HG02610 (cell line): ENCODE data around the gene SLTM.
A peak's percentile ranks its signal among the peaks of the same experiment; 100 is the strongest.
"Not testable (repeated sequence)": the region's sequence is repeated elsewhere in the genome, so short reads cannot be mapped to it uniquely, and the experiment has no call there.

ENCODE experiments used
- ATAC-seq: cut with Tn5 transposase; IDR thresholded peaks from one replicate; pipeline ENCODE4 v1.9.1; 2021; ENCODE audit warnings: mild to moderate bottlenecking, moderate library complexity; ENCODE audit not compliant: unreplicated experiment

SLTM gene

DNA sequence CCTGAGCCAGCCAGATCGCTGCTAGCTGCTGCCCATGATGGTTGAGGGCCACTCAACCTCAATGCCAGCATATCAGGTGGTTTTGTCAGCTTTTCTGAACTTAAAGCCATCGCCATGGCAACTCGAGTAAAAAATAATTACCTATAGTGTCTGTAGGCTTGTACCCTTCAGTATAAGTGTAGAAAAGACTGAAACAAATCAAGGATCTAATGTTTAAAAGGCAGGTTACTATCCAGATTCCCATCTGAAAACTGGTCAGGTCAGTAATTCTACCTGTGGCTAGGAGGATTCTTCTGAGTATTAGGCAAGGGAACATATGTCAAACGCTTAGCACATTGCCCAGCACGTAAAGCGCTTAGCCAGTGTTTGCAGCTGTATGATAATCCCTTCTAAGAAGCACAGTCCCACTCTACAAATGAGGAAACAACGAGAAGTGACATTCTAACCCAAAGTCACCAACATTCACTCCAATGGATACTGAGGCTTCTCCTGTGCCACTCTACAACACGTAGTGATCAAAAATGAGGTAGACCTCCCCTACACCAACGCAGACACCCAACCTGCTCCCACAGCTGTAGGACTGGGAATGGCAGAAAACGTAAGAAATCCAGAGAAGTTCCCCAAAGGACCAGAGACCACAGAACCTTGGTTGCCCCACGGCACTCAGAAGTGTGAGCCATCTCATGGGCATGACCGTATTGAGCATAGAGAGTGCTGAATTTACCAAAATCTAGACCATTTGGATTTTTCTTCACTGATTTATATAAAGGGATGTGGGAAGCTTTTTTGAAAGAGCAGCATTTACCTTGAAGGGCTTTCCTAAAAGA is 55.3 kb downstream of the SLTM start:
- ATAC-seq: no peak

DNA sequence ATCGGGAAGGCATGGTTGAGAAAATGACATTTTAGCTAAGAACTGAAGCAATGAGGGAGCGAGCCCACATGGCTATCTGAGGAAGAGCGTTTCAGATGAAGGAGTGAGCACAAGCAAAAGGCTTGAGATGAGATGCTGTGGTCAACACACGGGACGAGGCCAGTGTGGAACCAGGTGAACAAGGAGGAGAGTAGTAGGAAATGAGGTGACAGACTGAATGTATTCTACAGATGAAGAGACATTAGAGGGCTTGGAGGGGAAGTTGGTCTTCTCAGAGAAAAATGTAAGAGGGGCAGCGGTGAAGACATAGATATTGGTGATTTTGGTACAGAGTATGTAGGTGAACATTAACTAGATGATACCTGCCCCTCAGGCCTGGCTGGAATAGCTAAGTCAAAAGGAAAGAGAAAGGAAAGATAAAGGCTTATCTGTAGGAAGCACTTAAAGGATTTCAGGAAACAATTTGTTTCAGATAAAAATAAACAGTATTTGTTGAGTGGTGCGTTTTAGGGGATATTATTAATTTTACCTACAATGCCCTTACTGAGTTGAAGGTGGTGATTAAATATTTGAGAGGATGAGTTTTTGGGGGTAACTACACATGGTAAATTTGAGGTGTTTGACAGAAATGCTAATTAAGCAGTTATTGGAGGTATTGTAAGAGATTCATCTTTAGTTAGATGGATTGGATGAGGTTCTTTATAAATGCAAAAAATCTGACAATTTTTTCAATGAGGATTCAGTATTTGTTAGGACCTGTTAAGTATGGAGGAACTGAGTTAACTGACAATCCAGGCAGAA is 57.0 kb downstream of the SLTM start:
- ATAC-seq: no peak

DNA sequence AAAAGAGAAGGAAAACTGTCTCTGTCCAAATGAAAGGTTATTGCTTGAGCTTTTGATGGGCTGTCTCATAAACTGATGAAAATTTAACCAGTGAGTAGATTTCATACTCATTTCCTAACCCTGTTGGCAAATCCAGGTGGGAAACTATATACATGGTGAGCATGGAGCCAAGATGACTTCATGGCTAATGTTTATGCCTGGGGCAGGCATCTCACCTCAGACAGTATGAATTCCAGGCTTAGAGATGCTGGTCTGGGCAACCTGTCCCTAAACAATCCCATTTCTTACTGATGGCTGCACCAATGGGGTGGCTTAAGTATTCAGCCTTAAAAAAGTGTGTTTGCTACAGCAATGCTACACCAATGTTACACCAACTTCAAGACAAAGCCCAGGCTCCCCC is 58.1 kb downstream of the SLTM start:
- ATAC-seq: no peak

DNA sequence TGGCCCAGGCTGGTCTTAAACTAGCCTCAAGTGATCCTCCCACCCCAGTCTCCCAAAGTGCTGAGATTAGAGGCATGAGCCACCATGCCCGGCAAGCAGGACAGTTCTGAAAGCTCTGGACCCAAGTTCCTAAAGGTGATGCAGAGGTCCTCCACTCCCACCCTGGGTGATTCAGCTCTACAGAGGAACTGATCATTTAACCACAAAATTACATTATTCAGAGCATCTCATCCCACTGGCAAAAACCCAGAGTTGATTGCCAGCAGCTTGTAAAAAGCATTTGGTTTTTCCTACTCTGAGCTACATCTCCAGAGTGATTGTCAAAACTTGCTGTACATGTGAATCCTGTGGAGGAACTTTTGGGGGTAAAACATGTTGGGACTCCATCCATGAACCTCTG is 60.2 kb downstream of the SLTM start:
- ATAC-seq: no peak

DNA sequence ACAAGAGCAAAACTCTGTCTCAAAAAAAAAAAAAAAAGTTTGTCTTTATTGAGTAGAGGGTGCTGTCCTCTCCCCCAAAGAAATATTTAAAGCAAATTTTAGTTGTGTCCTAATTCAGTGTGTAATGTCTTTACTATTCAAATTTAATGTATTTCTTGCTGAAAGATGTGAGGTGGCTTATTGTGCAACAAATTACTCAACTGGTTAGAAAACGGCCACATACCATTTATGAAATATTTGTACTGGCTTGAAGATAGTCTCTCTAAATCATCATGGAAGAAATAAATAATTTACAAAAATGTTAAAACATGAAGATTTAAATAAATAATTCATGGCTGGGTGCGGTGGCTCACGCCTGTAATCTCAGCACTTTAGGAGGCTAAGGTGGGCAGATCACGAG is 63.0 kb downstream of the SLTM start:
- no peak for ATAC-seq

DNA sequence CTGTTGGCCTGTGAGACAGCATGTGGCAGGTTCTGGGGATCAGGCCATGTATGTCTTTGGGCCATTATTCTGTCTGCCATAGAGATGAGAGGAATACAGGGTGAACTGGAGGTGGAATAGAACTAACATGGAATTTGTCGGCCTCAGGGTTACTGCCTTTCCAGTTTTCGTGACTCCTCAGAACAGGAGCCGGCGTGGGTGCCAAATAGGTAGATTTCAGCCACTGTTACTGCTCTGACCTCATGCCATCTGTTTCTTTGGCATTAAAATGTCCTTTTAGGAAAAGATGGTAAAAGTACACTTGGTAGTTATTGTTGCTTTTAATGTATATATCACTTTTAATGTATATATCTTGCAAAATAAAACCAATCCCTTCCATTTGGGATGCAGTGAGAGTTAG is 65.6 kb downstream of the SLTM start:
- ATAC-seq: no peak

DNA sequence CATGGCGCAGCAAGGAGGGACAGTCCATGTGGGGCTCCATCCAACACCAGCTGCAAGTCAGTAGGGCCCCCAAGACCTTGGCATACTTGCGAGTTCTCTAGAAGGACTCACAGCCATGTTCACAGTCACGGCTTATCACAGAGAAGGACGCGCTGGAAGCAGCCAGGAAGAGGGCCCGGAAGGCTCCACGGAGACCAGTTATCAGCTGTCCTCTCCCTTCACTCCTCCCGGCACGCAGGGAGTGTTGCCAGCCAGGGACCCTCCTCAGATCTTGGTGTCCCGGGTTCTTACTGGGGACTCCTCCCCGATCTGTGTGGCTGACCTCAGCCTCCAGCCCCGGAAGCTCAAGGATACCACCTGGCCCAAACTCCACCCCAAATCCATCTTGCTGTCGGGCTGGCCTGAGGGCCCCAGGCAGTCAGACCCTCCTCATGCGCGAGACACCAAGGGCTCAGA is 68.0 kb downstream of the SLTM start:
- no peak for ATAC-seq

DNA sequence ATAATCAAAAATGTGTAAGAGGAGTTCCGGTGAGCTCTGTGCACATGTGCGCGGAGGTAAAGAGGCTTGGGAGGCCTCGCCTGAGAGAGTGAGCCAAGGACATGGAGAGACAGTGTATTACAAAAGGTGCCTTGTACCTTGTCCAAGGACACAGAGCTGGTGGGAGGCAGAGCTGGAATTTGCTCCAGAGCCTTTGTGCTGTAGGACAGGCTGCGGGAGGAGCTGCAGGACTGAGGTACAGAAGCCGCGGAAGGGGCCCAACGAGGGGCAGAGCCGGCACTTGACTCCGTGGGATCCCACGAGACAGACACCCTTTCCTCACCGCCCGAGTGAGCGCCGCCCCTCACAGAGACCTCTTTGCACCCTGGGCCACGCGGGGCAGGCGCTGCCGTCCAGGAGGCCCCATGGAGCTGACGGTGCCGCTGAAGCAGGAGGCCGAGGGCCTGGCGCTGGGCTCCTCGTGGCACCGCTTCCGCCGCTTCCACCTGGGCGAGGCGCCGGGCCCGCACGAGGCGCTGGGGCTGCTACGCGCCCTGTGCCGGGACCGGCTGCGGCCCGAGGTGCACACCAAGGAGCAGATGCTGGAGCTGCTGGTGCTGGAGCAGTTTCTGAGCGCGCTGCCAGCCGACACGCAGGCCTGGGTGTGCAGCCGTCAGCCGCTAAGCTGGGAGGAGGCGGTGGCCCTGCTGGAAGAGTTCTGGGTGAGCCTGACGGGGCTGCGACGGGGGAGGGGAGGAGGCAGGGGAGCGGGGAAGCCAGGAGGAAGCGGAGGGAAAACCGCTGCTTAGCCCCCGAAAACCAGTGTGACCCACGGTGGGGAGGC is 68.7 kb downstream of the SLTM start:
- no peak for ATAC-seq

DNA sequence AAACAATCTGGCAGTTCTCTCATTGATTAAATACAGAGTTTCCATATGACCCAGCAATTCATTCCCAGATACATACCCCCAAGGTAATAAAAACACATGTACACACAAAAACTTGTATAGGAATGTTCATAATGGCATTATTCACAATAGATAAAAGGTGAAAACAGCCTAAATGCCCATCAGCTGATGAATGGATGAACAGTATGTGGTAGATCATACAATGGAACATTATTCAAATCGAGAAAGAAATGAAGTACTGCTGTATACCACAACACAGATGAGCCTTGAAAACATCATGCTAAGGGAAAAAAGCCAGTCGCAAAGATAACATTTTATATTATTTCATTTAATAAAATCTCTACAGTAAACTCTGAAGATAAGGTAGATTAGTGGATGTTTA is 71.2 kb downstream of the SLTM start:
- ATAC-seq: no peak

DNA sequence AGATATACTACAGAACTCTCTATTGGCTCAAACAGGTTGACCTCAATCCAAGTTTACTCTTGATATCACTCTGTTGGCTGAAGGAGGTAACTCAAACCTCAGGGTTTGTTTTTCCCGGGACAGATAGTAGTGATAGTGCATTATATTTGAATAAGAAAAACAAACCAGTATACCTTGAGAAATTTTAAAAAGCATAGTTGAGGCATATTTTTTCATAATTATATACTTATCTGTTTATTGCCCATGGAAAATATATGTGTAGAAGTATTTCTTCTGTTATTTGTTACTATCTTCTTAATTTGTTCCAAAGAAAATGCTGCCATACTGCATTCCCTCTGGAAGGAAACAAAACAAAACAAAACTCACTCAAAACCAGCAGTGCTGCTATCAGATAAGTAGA is 76.9 kb downstream of the SLTM start:
- ATAC-seq: not testable (repeated sequence)

DNA sequence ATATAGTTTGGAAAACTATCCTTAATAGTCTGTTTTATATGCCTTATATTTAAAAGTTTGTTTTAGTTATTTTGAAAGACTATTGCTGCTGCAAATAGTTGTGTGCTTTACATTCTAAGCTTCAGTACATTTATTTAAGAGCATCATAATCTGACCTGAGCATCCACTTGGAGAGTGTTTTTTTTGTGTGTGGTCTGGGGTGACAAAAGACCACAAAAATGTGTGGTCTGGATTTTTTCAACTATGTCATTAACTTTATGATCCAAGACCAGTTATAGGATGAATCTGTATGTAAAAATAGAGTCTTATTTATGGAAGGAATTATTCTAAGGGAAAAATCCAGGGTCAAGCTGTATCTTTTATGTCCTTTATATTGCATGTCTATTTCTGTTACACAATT is 77.4 kb downstream of the SLTM start:
- no peak for ATAC-seq

DNA sequence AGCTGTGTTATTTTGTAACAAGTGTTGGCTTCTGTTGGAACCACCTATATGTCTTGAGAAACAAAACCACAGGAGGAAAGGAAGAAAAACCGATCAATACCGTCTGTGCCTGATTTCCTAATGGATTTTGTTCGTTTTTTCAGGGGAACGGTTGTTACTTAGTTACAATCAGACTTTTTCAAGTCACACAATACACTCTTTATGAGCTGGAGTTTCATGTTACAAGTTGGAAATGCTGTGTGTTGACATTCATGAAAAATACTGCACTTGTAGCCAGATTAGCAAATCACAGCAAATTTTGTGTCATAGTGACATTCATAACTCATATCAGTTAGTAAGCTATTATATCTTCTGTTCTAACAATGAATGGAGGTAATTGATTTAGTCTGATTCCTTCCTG is 78.9 kb downstream of the SLTM start:
- no peak for ATAC-seq

DNA sequence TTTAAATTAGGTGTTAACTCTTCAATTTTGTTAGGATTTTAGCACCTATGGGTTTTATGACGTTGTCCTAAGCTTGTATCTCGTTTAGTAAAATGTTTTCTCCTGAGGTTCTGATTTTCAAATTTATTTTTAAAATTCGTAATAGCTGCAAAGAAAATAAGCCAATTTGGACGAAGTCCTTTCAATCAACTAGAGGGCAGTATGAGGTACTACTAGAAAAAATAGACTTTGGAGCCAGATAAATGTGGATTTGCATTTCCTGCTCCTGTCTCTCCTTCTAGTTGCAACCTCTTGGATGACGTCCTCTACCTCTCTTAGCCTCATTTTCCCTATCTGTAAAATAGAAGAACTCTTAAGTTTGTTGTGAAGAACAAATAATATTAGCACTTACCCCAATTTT is 81.1 kb downstream of the SLTM start:
- no peak for ATAC-seq

DNA sequence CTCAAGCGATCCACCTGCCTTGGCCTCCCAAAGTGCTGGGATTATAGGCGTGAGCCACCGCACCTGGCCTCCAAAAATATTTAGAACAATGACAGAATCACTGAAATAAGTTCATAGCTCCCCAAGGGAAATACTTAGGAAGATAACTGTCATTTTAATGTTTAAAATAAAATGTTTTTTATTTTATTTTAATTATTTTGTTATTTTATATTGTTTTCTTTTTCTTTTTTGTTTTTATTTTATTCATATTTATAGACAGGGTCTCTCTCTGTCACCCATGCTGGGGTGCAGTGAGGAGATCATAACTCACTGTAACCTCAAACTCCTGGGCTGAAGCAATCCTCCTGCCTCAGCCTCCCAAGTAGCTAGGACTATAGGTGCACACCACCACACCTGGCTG is 82.3 kb downstream of the SLTM start:
- not testable (repeated sequence) for ATAC-seq

DNA sequence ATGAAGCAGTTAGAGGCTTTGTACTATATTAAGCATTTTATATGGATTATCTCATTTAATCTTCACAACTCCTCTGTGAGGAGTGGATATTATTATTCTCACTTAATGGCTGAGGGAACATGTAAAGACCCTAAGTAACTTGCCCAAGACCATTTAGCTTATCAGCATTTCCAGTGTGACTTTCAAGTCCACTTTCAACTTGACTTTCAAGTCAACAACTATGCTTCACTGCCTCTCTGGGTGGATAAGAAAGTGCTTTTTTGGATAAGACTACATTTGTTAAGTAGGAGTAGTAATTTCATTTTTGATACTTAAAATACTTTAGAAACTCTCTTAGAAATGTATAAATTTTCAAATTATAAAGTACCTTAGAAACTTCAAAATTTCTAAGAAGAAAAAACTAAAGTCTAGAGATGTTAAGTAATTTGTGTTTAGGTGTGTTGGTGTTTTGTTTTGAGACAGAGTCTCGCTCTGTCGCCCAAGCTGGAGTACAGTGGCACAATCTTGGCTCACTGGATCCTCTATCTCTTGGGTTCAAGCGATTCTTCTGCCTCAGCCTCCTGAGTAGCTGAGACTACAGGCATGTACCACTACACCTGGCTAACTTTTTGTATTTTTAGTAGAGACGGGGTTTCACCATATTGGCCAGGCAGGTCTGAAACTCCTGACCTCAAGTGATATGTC is 90.6 kb downstream of the SLTM start:
- peak; percentile 66 for ATAC-seq

DNA sequence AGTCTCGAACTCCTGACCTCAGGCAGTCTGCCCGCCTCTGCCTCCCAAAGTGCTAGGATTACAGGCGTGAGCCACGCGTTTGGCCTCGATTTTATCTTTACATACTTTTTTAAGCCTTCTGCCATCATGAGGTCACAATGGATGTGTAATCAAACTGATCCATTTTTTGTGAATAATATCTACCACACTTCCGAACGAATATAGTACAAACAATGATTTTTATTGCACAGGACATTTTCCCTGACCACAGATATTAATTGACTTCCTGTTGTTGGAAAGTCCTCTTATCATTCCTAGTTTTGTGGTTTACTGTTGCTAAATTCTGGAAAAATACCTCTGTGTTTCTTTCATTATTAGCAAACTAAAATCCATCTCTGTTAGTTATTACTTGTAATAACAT is 93.4 kb downstream of the SLTM start:
- ATAC-seq: no peak

DNA sequence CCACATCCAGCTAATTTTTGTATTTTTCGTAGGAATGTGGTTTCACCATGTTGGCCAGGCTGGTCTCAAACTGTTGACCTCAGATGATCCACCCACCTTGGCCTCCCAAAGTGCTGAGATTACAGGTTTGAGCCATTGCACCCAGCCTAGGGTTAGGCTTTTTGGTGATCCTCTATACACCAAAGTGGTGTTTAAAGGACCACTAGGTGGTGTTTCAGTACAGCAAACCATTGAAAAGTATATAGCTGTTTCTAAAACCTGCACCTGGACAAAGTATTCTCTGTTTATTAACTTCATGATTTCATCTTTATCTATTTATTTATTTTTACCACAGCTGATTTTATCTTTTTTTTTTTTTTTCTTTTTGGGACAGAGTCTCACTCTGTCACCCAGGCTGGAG is 94.0 kb downstream of the SLTM start:
- no peak for ATAC-seq

DNA sequence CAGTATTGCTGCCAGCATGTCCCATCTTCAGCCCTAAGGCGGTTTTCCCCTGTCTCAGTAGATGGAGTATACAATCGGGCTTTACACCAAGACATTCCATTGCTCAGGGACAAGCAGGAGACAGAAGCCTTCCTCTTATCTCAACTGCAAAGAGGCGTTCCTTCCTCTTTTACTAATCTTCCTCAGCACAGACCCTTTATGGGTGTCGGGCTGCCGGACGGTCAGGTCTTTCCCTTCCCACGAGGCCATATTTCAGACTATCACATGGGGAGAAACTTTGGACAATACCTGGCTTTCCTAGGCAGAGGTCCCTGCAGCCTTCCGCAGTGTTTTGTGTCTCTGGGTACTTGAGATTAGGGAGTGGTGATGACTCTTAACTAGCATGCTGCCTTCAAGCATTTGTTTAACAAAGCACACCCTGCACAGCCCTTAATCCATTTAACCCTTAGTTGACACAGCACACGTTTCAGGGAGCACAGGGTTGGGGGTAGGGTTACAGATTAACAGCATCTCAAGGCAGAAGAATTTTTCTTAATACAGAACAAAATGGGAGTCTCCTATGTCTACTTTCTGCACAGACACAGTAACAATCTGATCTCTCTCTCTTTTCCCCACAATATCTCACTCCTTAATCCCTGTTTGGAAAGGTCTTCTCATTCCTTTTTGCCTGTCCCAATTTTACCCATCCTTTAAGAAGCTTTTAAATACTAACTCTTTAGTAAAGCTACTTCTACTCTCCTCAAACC is 99.6 kb downstream of the SLTM start:
- ATAC-seq: not testable (repeated sequence)

DNA sequence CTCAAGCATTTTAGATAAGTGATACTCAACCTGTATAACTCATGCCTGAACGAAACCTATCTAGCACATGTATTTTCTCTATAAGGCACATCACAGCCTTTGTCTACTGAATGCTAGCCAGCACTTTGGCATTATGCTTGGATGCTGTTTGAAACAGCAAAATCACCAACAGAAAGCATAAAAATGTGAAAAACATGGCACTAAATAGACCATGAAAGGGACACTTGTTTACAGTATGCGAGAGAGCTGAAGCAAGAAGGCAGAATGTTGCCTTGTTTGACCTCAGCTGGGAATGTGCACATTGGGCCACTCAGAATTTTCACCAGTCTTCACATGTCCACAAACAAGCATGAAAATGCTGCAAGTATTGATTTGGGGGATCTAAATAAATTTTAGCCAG is 102.9 kb downstream of the SLTM start:
- ATAC-seq: no peak
